SK-N-MC (cell line): ENCODE measurements around the gene ECE1.

ENCODE experiments used
- EZH2 ChIP-seq: fragments of 200-600 bp; sonication (generic); IDR thresholded peaks from one replicate; pipeline ENCODE4 v1.6.1; 2017; ENCODE audit warnings: antibody characterized with exemption
- FOXP2 ChIP-seq: optimal IDR thresholded peaks from 2 replicates; pipeline ENCODE3; 2011; ENCODE audit warnings: mild to moderate bottlenecking, moderate library complexity; ENCODE audit not compliant: insufficient read depth; ENCODE audit errors: extremely low read length, control extremely low read depth
- POLR2AphosphoS5 ChIP-seq: IDR thresholded peaks from 2 replicates; pipeline ENCODE4 v1.6.1; 2012; ENCODE audit warnings: mild to moderate bottlenecking, low read depth, low read length, borderline replicate concordance

GRCh38 chr1:21296509-21297354, 6.5 kb upstream of the ECE1 start:
- TF ChIP-seq EZH2 (no peak), POLR2AphosphoS5 (no peak), FOXP2 (no peak)
